Renal pelvis (tissue), 12 donors: ENCODE results near the gene MAP7. TPM values are rescaled to one million over a fixed set of nuclear protein-coding genes. Genes with fewer than 3 reads are reported as not detected.
"Not testable (repeated sequence)": the region's sequence is repeated elsewhere in the genome, so short reads cannot be mapped to it uniquely, and the experiment has no call there.

ENCODE experiments used
- DNase-seq: peaks from one replicate; pipeline ENCODE4 v3.0.0-alpha.2; 2013
- long read RNA-seq, 16 experiments: transcript quantifications; one replicate each; lab custom pipeline, GENCODE V29; 2026
- polyA plus RNA-seq, 3 donors: library from polyadenylated mRNA; unstranded; fragments of 120-200 nt; gene quantifications; one replicate each; pipeline ENCODE4 v1.2.1, GENCODE V29; 2013; ENCODE audit not compliant: insufficient read length in 3 of 3

MAP7 gene
- 10 to 100 TPM; 33.9 to 41.5 (median 39.1) TPM for polyA plus RNA-seq
- long read RNA-seq, donor 1, full-length matches to known transcripts = 6 of 6 reads
- long read RNA-seq, donor 1, partial matches to known transcripts = 0 of 6 reads
- long read RNA-seq, donor 1, other reads (novel, unspliced or antisense) = 0 of 6 reads
- long read RNA-seq, donor 2, full-length matches to known transcripts = 5 of 5 reads
- long read RNA-seq, donor 2, partial matches to known transcripts = 0 of 5 reads
- long read RNA-seq, donor 2, other reads (novel, unspliced or antisense) = 0 of 5 reads
- long read RNA-seq, donor 3, partial matches to known transcripts = 12 of 12 reads
- long read RNA-seq, donor 3, other reads (novel, unspliced or antisense) = 0 of 12 reads
- long read RNA-seq, donor 4, full-length matches to known transcripts = 2 of 2 reads
- long read RNA-seq, donor 4, partial matches to known transcripts = 0 of 2 reads
- long read RNA-seq, donor 4, other reads (novel, unspliced or antisense) = 0 of 2 reads
- long read RNA-seq, donor 5, full-length matches to known transcripts = 2 of 2 reads
- long read RNA-seq, donor 5, partial matches to known transcripts = 0 of 2 reads
- long read RNA-seq, donor 5, other reads (novel, unspliced or antisense) = 0 of 2 reads
- long read RNA-seq, donor 6, full-length matches to known transcripts = 3 of 3 reads
- long read RNA-seq, donor 6, partial matches to known transcripts = 0 of 3 reads
- long read RNA-seq, donor 6, other reads (novel, unspliced or antisense) = 0 of 3 reads
- long read RNA-seq, donor 7, full-length matches to known transcripts = 1 of 1 reads
- long read RNA-seq, donor 7, partial matches to known transcripts = 0 of 1 reads
- long read RNA-seq, donor 7, other reads (novel, unspliced or antisense) = 0 of 1 reads
- long read RNA-seq, donor 8 = 0 reads
- long read RNA-seq, donor 9 = 0 reads
- long read RNA-seq, donor 10, full-length matches to known transcripts = 7 of 7 reads
- long read RNA-seq, donor 10, partial matches to known transcripts = 0 of 7 reads
- long read RNA-seq, donor 10, other reads (novel, unspliced or antisense) = 0 of 7 reads
- long read RNA-seq, donor 11, full-length matches to known transcripts = 2 of 2 reads
- long read RNA-seq, donor 11, partial matches to known transcripts = 0 of 2 reads
- long read RNA-seq, donor 11, other reads (novel, unspliced or antisense) = 0 of 2 reads
- long read RNA-seq, donor 12, full-length matches to known transcripts = 11 of 16 reads
- long read RNA-seq, donor 12, partial matches to known transcripts = 5 of 16 reads
- long read RNA-seq, donor 12, other reads (novel, unspliced or antisense) = 0 of 16 reads
- long read RNA-seq, donor 13 = 0 reads
- long read RNA-seq, donor 14, full-length matches to known transcripts = 2 of 7 reads
- long read RNA-seq, donor 14, partial matches to known transcripts = 5 of 7 reads
- long read RNA-seq, donor 14, other reads (novel, unspliced or antisense) = 0 of 7 reads
- long read RNA-seq, donor 15, full-length matches to known transcripts = 7 of 7 reads
- long read RNA-seq, donor 15, partial matches to known transcripts = 0 of 7 reads
- long read RNA-seq, donor 15, other reads (novel, unspliced or antisense) = 0 of 7 reads
- long read RNA-seq, donor 16, full-length matches to known transcripts = 3 of 3 reads
- long read RNA-seq, donor 16, partial matches to known transcripts = 0 of 3 reads
- long read RNA-seq, donor 16, other reads (novel, unspliced or antisense) = 0 of 3 reads

DNA sequence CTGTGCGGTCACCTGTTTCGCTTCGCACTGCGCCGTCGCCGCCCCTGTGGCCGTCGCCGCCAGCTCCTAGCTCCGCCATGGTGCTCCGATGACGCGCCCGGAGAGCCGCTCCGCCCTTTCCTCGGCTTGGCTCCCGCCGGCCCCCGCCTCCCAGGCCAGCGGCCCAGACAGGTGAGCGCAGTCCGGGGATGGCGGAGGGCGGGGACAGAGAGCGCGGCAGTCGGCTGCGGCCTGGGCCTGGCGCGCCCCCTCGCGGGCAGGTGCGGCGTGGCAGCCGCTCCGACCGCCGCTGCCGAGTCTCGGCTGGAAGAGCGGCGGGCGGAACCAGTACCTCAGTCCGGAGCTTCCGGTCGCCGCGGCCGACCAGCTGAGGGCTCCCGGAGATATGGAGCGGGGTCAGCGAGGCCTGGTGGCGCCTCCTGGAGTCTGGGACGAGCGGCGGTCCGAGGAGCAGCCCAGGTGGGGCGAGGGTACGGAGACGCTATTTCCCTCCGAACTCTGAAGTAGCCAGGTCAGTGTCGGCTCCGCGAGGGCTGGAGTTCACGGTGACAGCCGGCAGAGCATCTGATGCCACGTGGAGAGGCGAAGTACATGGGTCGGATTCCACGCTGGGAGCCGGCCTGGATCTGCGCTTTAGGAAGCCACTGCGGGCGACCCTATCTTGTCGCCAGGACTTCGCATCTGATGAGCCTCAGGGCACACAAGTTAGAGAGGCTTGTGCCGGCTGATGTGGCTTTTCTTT lies at the start of gene MAP7:
Gene MAP7 (minus strand): TSS at position 93 of the 742 bp plus-strand sequence. CDS start 14 bp downstream, at position 79.
- DNase-seq = peak; percentile 73

DNA sequence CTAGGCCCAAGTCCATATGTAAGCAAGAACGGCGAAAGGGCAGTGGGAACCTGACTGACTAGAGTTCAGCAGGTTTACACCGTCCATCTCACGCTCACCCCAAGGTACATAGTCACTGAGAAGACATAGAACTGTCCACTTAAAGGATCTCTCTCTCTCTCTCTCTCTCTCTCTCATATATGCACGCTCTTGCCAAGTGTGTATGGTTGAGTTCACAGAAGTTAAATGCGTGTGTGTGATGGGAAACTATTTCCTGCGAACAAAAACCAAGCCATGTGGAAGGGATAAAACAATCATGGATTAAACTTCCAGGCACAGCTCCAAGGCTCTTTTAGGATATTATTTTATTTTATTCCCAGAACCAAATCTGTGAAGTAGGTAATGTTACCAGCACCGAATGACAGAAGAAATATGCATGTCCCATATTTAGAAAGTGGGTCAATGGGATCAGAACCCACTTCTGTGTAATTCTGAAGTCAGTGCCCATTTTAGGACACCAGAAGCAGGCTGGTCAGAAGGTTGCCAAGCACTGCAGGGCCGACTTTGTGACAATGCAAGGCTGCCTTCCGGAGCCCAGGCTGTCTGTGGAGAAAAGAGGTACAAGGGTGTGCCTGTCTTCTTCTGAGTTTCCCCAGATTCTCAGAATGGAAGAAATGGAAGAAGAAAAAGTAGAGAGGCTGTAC lies 49.2 kb upstream of the MAP7 start:
- no peak for DNase-seq

- DNase-seq = no peak
Observed at GRCh38 chr6:136598048-136598447, 47.8 kb upstream of the MAP7 start.

GRCh38 chr6:136594671-136595070 lies 44.4 kb upstream of the MAP7 start:
- DNase-seq = no peak

DNA sequence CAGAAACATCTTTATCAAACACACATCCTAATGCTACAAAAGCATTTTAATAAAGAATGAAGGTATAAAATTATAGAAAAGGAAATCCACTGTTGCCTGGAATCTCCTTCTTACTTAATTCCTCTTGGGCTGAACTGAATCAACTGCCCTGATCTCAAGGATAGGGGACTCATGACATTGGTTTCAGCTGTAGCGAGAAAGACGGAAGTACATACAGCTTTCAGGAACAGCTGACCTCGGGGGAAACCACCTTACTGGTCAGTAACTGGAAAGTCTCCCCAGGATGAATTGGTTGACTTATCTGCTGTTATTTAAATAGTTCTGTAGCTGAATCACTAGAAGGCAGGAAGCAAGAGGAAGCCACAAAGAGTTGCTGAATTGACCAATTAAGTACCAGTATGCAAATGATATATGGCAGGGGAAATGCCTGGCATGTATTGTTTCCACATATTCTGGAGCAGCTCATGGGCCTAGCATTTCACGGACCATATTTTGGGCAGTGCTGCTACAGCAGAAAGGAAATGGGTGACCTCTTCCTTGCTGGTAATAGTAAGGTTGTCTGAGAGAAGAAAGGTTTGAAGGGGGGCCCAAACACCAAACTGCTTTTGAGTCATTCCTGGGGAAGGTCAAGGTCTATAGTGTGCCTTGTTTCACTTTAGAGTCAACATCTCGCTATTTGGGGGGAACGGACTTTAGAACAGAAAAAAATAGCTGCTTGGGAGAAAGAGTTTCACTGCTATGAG lies 43.7 kb upstream of the MAP7 start:
- no peak for DNase-seq

- no peak for DNase-seq
Observed at GRCh38 chr6:136592930-136593673, 42.9 kb upstream of the MAP7 start.

- no peak for DNase-seq
Observed at GRCh38 chr6:136591617-136592016, 41.4 kb upstream of the MAP7 start.

GRCh38 chr6:136590846-136591245 lies 40.6 kb upstream of the MAP7 start:
- not testable (repeated sequence) for DNase-seq

GRCh38 chr6:136587527-136587926 lies 37.3 kb upstream of the MAP7 start:
- DNase-seq = no peak

DNA sequence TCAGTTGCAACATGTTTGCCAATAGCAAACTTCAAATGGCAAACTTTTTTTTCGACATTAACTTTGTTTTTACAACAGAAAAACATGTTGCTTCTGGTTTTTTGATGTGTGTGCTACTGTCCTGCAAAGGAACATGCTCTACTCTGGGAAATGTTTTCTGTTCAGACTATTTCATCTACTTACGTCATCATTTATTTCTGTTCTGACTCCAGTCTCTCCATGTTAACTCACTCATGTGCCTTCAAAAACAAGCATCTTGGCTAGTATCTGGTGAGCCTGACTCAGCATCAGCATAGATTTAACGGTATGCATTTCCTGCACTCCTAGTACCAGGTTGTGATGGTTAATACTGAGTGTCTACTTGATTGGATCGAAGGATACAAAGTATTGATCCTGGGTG lies 36.1 kb upstream of the MAP7 start:
- no peak for DNase-seq

DNA sequence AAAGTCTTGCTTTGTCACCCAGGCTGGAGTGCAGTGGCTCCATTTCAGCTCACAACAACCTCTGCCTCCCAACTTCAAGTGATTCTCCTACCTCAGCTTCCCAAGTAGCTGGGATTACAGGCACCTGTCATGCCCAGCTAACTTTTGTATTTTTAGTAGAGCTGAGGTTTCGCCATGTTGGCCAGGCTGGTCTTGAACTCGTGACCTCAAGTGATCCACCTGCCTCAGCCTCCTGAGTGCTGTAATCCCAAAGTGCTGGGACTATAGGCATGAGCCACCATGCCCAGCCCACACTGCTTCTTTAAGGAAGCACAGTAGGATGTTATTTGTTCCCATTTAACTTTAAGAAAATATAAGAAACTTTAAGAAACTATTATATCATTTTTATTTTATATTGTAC lies 35.3 kb upstream of the MAP7 start:
- DNase-seq = not testable (repeated sequence)

DNA sequence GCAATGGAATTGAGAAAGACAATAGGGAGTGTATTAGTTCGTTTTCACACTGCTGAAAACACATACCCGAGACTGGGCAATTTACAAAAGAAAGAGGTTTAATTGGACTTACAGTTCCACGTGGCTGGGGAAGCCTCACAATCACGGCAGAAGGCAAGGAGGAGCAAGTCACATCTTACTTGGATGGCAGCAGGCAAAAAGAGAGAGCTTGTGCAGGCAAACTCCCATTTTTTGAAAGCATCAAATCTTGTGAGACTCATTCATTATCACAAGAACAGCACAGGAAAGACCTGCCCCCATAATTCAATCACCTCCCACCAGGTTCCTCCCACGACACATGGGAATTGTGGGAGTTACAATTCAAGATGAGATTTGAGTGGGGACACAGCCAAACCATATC lies 34.1 kb upstream of the MAP7 start:
- not testable (repeated sequence) for DNase-seq

- no peak for DNase-seq
Observed at GRCh38 chr6:136582711-136583471, 32.7 kb upstream of the MAP7 start.

GRCh38 chr6:136579800-136580199 lies 29.6 kb upstream of the MAP7 start:
- no peak for DNase-seq

DNA sequence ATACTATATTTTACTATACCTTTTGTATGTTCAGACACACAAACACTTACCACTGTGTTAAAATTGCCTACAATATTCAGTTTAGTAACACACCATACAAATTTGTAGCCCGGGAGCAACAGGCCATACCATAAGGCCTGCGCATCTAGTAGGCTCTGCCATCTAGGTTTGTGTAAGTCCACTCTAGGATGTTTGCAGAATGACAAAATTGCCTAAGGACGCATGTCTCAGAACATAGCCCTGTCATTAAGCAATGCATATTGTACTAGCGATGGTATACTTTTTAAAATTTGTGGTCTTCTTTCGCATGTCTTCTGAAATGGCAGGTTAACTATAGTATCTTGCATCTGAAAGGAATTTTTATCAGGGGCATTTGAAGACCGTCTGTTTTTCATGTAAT lies 26.6 kb upstream of the MAP7 start:
- DNase-seq = no peak

DNA sequence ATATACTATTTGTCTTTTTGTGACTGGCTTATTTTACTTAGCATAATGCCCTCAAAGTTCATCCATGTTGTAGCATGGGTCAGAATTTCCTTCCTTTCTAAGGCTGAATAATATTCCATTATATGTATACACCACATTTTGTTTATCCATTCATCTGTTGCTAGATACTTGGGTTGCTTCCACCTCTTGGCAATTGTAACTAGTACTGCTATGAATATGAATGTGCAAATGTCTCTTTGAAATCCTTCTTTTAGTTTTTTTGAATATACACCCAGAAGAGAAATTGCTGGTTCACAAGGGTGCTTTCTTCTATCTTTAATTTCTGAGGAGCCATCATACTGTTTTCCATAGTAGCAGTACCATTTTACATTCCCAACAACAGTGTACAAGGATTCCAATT lies 21.3 kb upstream of the MAP7 start:
- DNase-seq = no peak

GRCh38 chr6:136571065-136571464 lies 20.8 kb upstream of the MAP7 start:
- DNase-seq = no peak
